Stimulated activated CD8-positive, alpha-beta memory T cell treated with anti-CD3 and anti-CD28 coated beads, Interleukin-7, amount 100 ng/mL, for 24 hours (primary cell): ENCODE data around the gene MYEOV.

Experiments used
- DNase-seq: peaks from one replicate; pipeline ENCODE4 v3.0.0-alpha.2; 2020; ENCODE audit warnings: low read depth

The MYEOV gene

GRCh38 chr11:69265911-69266510, 27.9 kb upstream of the MYEOV start:
- no peak for DNase-seq

GRCh38 chr11:69267395-69267805, 26.6 kb upstream of the MYEOV start:
- no peak for DNase-seq

GRCh38 chr11:69268911-69269310, 25.0 kb upstream of the MYEOV start:
- DNase-seq = no peak

GRCh38 chr11:69269388-69269787, 24.6 kb upstream of the MYEOV start:
- DNase-seq = no peak

GRCh38 chr11:69269926-69270697, 23.8 kb upstream of the MYEOV start:
- no peak for DNase-seq

- no peak for DNase-seq
These were observed 23.0 kb upstream of the MYEOV start for GRCh38 chr11:69270941-69271340.

GRCh38 chr11:69272055-69272454, 21.9 kb upstream of the MYEOV start:
- DNase-seq = no peak

GRCh38 chr11:69272831-69273485, 21.0 kb upstream of the MYEOV start:
- no peak for DNase-seq

- no peak for DNase-seq
These were observed 20.4 kb upstream of the MYEOV start for GRCh38 chr11:69273571-69273970.

- no peak for DNase-seq
These were observed 19.4 kb upstream of the MYEOV start for GRCh38 chr11:69274531-69275016.

GRCh38 chr11:69275178-69275577, 18.8 kb upstream of the MYEOV start:
- DNase-seq = no peak

GRCh38 chr11:69276165-69276564, 17.8 kb upstream of the MYEOV start:
- DNase-seq = no peak

GRCh38 chr11:69277074-69277809, 16.7 kb upstream of the MYEOV start:
- DNase-seq = no peak

- DNase-seq = no peak
These were observed 15.7 kb upstream of the MYEOV start for GRCh38 chr11:69278091-69278867.

- DNase-seq = no peak
These were observed 13.5 kb upstream of the MYEOV start for GRCh38 chr11:69280451-69280850.

- no peak for DNase-seq
These were observed 13.0 kb upstream of the MYEOV start for GRCh38 chr11:69280994-69281393.

GRCh38 chr11:69283446-69283845, 10.5 kb upstream of the MYEOV start:
- DNase-seq = no peak

- no peak for DNase-seq
These were observed 9.9 kb upstream of the MYEOV start for GRCh38 chr11:69284081-69284511.

- DNase-seq = no peak
These were observed 8.9 kb upstream of the MYEOV start for GRCh38 chr11:69285091-69285490.

GRCh38 chr11:69285766-69286165, 8.2 kb upstream of the MYEOV start:
- no peak for DNase-seq
